Peyer's patch (tissue), 4 donors: ENCODE measurements around the gene ISOC1. TPM values are rescaled to one million over a fixed set of nuclear protein-coding genes. Genes with fewer than 3 reads are reported as not detected.

Experiments
- DNase-seq, 3 donors: peaks; one replicate each; pipeline ENCODE4 v3.0.0-alpha.2; 2017 to 2019
- H3K27ac ChIP-seq, 4 donors: fragments of 200-600 bp; sonication (generic); one replicate each; pipeline ENCODE4 v1.5.1; 2016 to 2019
- H3K27me3 ChIP-seq, 2 donors: fragments of 200-600 bp; sonication (generic); one replicate each; pipeline ENCODE4 v1.5.1; 2019
- H3K36me3 ChIP-seq, 3 donors: fragments of 200-600 bp; sonication (generic); one replicate each; pipeline ENCODE4 v1.5.1; 2016 to 2019
- H3K4me1 ChIP-seq, 4 donors: fragments of 200-600 bp; sonication (generic); one replicate each; pipeline ENCODE4 v1.5.1; 2016 to 2019
- H3K4me3 ChIP-seq, 4 donors: fragments of 200-600 bp; sonication (generic); 1 replicate in 3 of 4; 2 replicates in 1 of 4; pipeline ENCODE4 v1.5.1; 2016 to 2019; ENCODE audit warnings: mild to moderate bottlenecking in 1 of 4
- H3K9me3 ChIP-seq, 4 donors: fragments of 200-600 bp; sonication (generic); one replicate each; pipeline ENCODE4 v1.5.1; 2016 to 2019; ENCODE audit warnings: mild to moderate bottlenecking in 1 of 4
- POLR2A ChIP-seq, 2 donors: fragments of 450-650 bp; IDR thresholded peaks; one replicate each; pipeline ENCODE4 v1.5.1; 2017; ENCODE audit warnings: antibody characterized with exemption in 2 of 2, mild to moderate bottlenecking in 2 of 2, moderate library complexity in 2 of 2
- total RNA-seq, 4 donors: library from RNA; depleted of rRNA; stranded (reverse); fragments of >200 nt; gene quantifications; one replicate each; pipeline ENCODE4 v1.1.0, GENCODE V29; 2016
- TF ChIP-seq, protein P1 (sequence below), 6 experiments: fragments of 450-650 bp in 4 of 6; fragments of 200-600 bp in 2 of 6; sonication (generic) in 1 of 6; IDR thresholded peaks; one replicate each; pipeline ENCODE4 v1.5.1; 2017 to 2019; ENCODE audit warnings: antibody characterized with exemption in 6 of 6, mild to moderate bottlenecking in 3 of 6, moderate library complexity in 1 of 6

Gene ISOC1
- total RNA-seq, result 10 to 100 TPM; 21.5 to 54.5 (median 38.7) TPM

DNA sequence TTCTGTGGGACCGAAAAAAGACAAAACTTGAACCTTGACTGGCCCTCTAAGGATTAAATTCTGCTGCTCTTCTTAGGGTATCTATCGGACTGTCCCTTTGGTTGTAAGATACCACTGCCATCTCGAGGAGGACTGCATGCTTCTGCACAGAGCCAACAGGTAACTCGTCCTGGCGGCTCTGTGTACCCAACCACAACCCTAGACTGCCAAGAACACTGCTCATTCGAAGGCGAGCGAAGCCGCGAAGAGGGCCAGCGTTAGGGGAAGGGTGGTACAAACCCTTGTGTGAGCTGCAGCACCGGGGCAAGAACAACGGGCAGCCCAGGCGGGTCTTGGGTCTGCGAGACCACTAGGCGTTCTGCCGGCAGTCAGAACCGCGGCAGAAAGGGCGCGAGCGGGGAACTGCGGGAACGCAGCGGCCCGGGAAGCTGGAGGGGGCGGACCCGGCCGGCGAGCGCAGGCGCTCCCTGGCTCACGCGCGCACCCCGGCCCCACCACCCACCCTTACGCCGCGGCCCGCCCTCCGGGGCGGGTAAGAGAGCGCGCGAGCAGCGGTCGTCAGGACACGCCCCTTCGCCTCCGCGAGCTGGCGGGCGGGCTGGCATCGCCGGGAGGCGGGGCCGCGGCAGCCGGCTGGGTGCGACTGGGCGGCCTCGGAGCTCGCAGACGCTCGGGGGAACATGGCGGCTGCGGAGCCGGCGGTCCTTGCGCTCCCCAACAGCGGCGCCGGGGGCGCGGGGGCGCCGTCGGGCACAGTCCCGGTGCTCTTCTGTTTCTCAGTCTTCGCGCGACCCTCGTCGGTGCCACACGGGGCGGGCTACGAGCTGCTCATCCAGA lies at the start of gene ISOC1:
ISOC1 (plus strand) TSS at position 663 of the 837 bp plus-strand sequence; CDS start at position 681, 18 bp downstream.
- peak within 1 kb of the TSS; percentile 76 to 96 (median 92) for H3K4me3 ChIP-seq
- TF ChIP-seq POLR2A (IDR thresholded peaks at IDR 0.05), result peak; percentile 66 to 89
- TF ChIP-seq, protein P1, sequence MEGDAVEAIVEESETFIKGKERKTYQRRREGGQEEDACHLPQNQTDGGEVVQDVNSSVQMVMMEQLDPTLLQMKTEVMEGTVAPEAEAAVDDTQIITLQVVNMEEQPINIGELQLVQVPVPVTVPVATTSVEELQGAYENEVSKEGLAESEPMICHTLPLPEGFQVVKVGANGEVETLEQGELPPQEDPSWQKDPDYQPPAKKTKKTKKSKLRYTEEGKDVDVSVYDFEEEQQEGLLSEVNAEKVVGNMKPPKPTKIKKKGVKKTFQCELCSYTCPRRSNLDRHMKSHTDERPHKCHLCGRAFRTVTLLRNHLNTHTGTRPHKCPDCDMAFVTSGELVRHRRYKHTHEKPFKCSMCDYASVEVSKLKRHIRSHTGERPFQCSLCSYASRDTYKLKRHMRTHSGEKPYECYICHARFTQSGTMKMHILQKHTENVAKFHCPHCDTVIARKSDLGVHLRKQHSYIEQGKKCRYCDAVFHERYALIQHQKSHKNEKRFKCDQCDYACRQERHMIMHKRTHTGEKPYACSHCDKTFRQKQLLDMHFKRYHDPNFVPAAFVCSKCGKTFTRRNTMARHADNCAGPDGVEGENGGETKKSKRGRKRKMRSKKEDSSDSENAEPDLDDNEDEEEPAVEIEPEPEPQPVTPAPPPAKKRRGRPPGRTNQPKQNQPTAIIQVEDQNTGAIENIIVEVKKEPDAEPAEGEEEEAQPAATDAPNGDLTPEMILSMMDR (IDR thresholded peaks at IDR 0.05), result peak in 1 of 6 experiments; percentile 7
- H3K4me1 ChIP-seq, result peaks cover 0 to 28% (median 4%) of the 10 kb centered on the region in 4 donors
- H3K9me3 ChIP-seq, result no peaks in the 10 kb centered on the region
- H3K27me3 ChIP-seq, result no peaks in the 10 kb centered on the region
- no peaks in the 10 kb centered on the region for H3K36me3 ChIP-seq
- peak; percentile 87 to 96 (median 95) for DNase-seq
- H3K27ac ChIP-seq, result peak within 1 kb of the TSS; percentile 86 to 94 (median 92)

DNA sequence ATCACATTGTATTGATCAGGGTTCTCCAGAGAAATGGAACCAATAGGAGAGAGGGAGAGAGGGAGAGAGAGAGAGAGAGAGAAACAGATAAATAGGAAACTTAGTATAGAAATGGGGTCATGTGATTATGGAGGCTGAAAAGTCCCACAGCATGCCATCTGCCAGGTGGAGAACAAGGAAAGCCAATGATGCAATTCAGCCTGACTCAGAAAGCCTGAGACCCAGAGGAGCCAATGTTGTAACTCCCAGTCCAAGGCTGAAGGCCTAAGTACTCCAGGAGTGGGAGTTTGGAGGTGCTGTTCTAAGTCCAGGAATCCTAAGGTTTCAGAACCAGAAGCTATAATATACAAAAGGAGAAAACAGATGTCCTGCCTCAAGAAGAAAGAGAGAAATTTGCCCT lies 48.4 kb upstream of the ISOC1 start:
- Histone ChIP-seq H3K36me3 (no peaks in the 10 kb centered on the region), H3K4me1 (no peaks in the 10 kb centered on the region), H3K4me3 (no peak overlapping the region), H3K27ac (no peak overlapping the region), H3K9me3 (no peaks in the 10 kb centered on the region), H3K27me3 (no peaks in the 10 kb centered on the region)
- TF ChIP-seq, protein P1 (IDR thresholded peaks at IDR 0.05), result no peak
- TF ChIP-seq POLR2A (IDR thresholded peaks at IDR 0.05), result no peak
- no peak for DNase-seq

DNA sequence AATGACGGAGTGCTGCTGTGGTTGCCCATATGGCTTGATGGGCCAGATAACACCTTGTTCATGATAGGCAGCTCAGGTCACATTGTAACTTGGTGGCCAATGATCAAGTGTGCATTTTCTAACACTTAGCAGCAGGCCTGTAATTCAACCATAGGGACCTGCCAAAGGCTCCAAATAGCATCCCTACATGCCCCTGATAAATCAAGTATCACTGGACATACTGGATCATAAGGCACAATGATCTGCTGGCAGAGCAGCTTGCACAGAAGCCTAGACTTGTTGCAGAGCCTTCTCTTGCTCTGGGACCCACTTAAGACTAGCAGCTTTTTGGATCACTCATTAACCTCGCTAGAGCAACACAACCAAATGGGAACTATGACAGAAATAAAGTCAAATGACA lies 46.0 kb upstream of the ISOC1 start:
- Histone ChIP-seq H3K27ac (no peak overlapping the region), H3K36me3 (no peaks in the 10 kb centered on the region), H3K4me3 (no peak overlapping the region), H3K4me1 (no peaks in the 10 kb centered on the region), H3K9me3 (no peaks in the 10 kb centered on the region), H3K27me3 (no peaks in the 10 kb centered on the region)
- DNase-seq, result no peak
- TF ChIP-seq, protein P1 (IDR thresholded peaks at IDR 0.05), result no peak
- no peak for TF ChIP-seq POLR2A (IDR thresholded peaks at IDR 0.05)

DNA sequence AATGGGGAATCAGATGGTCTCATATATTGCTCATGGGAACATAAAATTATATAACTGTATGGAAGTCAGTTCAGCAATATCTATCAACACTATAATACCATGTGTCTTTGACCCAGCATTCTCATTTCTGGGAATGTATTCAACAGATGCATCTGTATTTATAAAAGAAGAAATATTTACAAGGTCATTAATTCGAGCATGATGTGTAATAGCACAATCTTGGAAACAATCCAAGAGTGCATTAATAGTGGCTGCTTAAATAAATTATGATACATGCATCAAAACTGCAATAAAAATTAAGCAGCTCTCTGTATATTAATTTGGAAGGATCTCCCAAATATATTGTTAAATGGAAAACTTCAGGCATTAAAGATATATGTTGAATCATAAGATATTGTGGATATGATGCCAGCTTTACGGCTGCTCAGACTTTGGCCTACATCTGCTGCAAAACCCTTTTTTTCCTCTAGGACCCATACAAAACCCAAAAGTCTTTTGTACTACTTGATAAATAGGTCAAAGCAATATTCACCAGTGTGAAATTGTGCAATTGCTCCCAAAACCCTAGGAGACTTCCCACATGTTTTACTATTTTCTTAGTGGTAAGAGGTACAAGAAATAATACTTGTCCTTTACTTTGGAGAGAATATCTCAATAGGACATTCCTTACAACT lies 45.3 kb upstream of the ISOC1 start:
- no peaks in the 10 kb centered on the region for H3K27me3 ChIP-seq
- no peaks in the 10 kb centered on the region for H3K4me1 ChIP-seq
- H3K36me3 ChIP-seq, result no peaks in the 10 kb centered on the region
- no peaks in the 10 kb centered on the region for H3K9me3 ChIP-seq
- no peak for DNase-seq
- TF ChIP-seq, protein P1 (IDR thresholded peaks at IDR 0.05), result no peak
- no peak for TF ChIP-seq POLR2A (IDR thresholded peaks at IDR 0.05)
- H3K4me3 ChIP-seq, result no peak overlapping the region
- H3K27ac ChIP-seq, result no peak overlapping the region

DNA sequence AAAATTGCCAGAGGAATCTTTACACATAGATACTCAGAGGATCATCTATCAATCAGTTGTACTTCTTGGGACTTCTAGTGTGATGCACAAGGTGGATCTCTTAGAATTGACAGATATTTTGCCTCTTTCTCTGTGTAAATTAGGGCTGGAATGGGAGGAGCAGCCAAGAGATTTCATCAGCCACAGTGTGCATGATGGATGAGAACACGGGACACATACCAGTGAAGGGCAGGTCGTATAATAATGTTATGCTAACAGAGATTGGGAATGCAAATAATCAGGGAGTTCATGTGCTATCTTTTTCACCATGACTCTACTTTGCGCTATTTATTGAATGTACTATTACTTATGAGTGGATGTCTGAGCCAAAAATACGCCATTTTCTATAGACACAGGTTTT lies 43.3 kb upstream of the ISOC1 start:
- Histone ChIP-seq H3K4me3 (no peak overlapping the region), H3K36me3 (no peaks in the 10 kb centered on the region), H3K9me3 (no peaks in the 10 kb centered on the region), H3K27ac (no peak overlapping the region), H3K27me3 (no peaks in the 10 kb centered on the region), H3K4me1 (no peaks in the 10 kb centered on the region)
- no peak for TF ChIP-seq POLR2A (IDR thresholded peaks at IDR 0.05)
- TF ChIP-seq, protein P1 (IDR thresholded peaks at IDR 0.05), result no peak
- DNase-seq, result no peak
